Ascending aorta (tissue), 2 donors: ENCODE data around the gene RPS28. TPM values are rescaled to one million over a fixed set of nuclear protein-coding genes. Genes with fewer than 3 reads are reported as not detected.

Experiments
- DNase-seq, 2 donors: peaks; one replicate each; pipeline ENCODE4 v3.0.0-alpha.2; 2019; ENCODE audit warnings: low spot score in 2 of 2
- H3K27ac ChIP-seq, 2 donors: fragments of 200-600 bp; sonication (generic); one replicate each; pipeline ENCODE4 v1.5.1; 2016 to 2017; ENCODE audit warnings: mild to moderate bottlenecking in 1 of 2
- H3K27me3 ChIP-seq: fragments of 200-600 bp; sonication (generic); one replicate; pipeline ENCODE4 v1.5.1; 2017
- H3K36me3 ChIP-seq, 2 donors: fragments of 200-600 bp; sonication (generic); one replicate each; pipeline ENCODE4 v1.5.1; 2016
- H3K4me1 ChIP-seq, 2 donors: fragments of 200-600 bp; sonication (generic); one replicate each; pipeline ENCODE4 v1.5.1; 2016 to 2017; ENCODE audit warnings: mild to moderate bottlenecking in 1 of 2
- H3K4me3 ChIP-seq, 2 donors: fragments of 200-600 bp; sonication (generic); one replicate each; pipeline ENCODE4 v1.5.1; 2016 to 2017; ENCODE audit warnings: mild to moderate bottlenecking in 1 of 2
- H3K9me3 ChIP-seq, 2 donors: fragments of 200-600 bp; sonication (generic); one replicate each; pipeline ENCODE4 v1.5.1; 2016
- intact Hi-C: fragments of 100-400 bp; cut with DNase I; formaldehyde crosslinking; loops from one replicate; pipeline ENCODE4 v1.15.1; 2023
- total RNA-seq: library from RNA; depleted of rRNA; stranded (reverse); fragments of >200 nt; gene quantifications from one replicate; pipeline ENCODE4 v1.1.0, GENCODE V29; 2016
- TF ChIP-seq, protein P1 (sequence below), 3 experiments: fragments of 200-600 bp in 2 of 3; fragments of 450-650 bp in 1 of 3; sonication (generic) in 2 of 3; IDR thresholded peaks; one replicate each; pipeline ENCODE4 v1.5.1; 2016 to 2019; ENCODE audit warnings: antibody characterized with exemption in 3 of 3, mild to moderate bottlenecking in 1 of 3, moderate library complexity in 1 of 3

Gene RPS28
- total RNA-seq, 1 donor from 2014 or later, result 393 TPM

DNA sequence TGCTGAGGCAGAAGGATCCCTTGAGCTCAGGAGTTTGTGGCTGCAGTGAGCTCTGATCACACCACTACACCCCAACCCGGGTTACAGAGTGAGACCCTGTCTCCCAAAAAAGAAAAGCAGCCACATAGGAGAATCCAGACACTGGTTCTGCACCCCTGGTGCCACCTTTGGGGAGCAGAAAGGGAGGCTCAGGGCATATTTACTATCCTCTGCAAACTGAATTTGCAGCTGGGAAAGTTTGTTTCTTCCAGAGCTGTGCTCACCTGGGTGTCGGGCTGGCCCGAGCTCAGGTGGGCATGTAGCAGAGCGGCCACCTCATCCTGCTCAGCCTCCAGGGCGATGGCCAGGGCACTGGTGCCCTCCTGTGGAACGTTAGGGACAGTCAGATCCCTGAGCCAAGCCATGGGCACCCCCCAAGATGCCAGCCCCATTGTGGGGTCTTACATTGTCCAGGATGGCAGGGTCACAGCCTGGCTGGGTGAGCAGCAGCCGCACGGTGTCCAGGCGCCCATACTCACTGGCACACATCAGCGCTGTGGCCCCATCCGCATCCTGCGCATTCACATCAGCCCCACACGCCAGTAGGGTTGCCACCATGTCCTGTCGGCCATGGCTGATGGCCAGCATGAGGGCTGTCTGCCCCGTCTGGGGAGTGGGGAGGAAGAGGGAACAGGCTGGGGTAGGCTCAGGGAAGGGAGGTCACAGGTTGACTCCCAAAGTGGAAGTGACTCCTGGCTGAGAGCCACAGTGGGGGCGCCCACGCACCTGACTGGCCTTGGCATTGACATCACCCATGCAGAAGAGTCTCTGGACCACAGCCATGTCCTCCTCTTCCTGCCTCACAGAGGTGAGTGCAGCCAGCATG lies 3.1 kb downstream of the RPS28 start:
- TF ChIP-seq, protein P1, sequence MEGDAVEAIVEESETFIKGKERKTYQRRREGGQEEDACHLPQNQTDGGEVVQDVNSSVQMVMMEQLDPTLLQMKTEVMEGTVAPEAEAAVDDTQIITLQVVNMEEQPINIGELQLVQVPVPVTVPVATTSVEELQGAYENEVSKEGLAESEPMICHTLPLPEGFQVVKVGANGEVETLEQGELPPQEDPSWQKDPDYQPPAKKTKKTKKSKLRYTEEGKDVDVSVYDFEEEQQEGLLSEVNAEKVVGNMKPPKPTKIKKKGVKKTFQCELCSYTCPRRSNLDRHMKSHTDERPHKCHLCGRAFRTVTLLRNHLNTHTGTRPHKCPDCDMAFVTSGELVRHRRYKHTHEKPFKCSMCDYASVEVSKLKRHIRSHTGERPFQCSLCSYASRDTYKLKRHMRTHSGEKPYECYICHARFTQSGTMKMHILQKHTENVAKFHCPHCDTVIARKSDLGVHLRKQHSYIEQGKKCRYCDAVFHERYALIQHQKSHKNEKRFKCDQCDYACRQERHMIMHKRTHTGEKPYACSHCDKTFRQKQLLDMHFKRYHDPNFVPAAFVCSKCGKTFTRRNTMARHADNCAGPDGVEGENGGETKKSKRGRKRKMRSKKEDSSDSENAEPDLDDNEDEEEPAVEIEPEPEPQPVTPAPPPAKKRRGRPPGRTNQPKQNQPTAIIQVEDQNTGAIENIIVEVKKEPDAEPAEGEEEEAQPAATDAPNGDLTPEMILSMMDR (IDR thresholded peaks at IDR 0.05), result no peak
- Histone ChIP-seq H3K27ac (no peak overlapping the region), H3K4me1 (peaks cover 12 to 22% of the 10 kb centered on the region in 2 donors), H3K9me3 (no peaks in the 10 kb centered on the region), H3K27me3 (no peaks in the 10 kb centered on the region), H3K36me3 (peaks cover 18 to 22% of the 10 kb centered on the region in 2 donors), H3K4me3 (no peak overlapping the region)
- intact Hi-C loops, result loop anchor here (10.0 kb wide), 1 partner anchor 320 kb away; the partner anchor contains the start of gene ELAVL1
- DNase-seq, result no peak

DNA sequence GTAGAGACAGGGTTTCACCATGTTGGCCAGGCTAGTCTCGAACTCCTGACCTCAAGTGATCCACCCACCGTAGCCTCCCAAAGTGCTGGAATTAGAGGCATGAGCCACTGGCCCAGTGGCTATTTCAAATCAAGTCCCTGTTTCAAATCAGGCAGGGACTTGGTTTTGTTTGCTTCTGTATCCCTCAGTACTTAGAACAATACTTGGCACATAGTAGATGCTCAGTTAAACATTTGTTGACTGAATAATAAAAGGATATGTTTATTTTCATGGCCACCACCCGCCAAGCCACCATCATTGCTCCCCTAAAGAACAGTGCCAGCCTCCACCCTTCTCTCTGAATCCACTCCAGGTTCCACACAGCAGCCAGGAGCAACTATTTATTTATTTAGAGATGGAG lies 4.2 kb downstream of the RPS28 start:
- no peaks in the 10 kb centered on the region for H3K9me3 ChIP-seq
- peaks cover 8 to 14% of the 10 kb centered on the region in 2 donors for H3K4me1 ChIP-seq
- TF ChIP-seq, protein P1 (IDR thresholded peaks at IDR 0.05), result no peak
- H3K4me3 ChIP-seq, result no peak overlapping the region
- intact Hi-C loops, result loop anchor here (10.0 kb wide), 1 partner anchor 321 kb away; the partner anchor contains the start of gene ELAVL1
- no peaks in the 10 kb centered on the region for H3K27me3 ChIP-seq
- DNase-seq, result no peak
- no peak overlapping the region for H3K27ac ChIP-seq
- H3K36me3 ChIP-seq, result peaks cover 18 to 22% of the 10 kb centered on the region in 2 donors

DNA sequence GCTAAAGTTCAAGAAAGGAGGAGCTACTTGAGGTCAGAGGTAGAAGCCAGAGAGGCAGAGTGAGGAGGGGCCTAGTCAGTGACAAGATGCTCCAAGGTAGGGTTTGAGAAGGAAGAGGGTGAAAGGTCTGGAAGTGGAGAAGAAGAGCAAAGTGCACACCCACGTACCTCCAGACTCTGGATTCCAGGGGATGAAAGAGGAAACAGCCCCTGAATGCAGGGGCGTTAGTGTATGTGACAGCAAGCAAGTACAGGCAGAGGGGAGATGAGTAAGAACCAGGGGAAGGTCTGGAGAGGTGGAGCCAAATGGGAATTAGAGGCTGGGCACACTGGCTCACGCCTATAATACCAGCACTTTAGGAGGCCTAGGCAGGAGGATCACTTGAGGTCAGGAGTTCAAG lies 8.7 kb downstream of the RPS28 start:
- peaks cover 13% of the 10 kb centered on the region for H3K27me3 ChIP-seq
- no peaks in the 10 kb centered on the region for H3K9me3 ChIP-seq

DNA sequence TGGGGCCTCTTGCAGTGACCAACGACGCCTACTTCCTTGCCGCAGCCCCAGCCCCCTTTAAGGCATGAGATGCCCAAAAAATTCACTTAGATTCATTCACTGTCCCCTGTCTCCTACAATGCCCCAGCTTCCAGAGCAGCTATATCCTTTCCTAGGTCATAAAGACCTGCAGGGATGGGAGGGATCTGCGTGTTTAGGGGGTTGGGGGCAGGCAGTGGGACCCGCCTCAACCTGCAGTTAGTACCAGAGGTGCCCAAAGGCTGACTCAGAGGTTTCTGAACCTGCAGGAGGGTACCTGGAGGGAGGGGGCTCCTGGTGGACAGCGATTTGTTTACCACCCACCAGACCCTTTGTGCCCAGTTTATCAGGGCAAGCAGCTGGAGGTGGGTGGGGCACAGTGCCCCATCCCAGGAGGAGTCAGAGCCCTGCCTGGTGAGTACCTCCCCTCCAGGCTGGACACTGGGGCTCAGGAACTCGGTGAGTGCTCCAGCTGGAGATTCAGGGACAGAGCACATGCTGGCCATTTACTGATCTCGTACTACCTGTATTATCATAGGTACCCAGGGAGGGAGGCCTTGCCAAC lies 10.1 kb downstream of the RPS28 start:
- TF ChIP-seq, protein P1 (IDR thresholded peaks at IDR 0.05), result no peak
- peaks cover 0 to 7% of the 10 kb centered on the region in 2 donors for H3K4me1 ChIP-seq
- DNase-seq, result no peak
- peaks cover 17% of the 10 kb centered on the region for H3K27me3 ChIP-seq
- no peak overlapping the region for H3K4me3 ChIP-seq
- intact Hi-C loops, result no loop called here
- no peaks in the 10 kb centered on the region for H3K36me3 ChIP-seq
- no peaks in the 10 kb centered on the region for H3K9me3 ChIP-seq
- H3K27ac ChIP-seq, result no peak overlapping the region

More for the DNA sequence above, 8.7 kb downstream of the RPS28 start:
- peaks cover 0 to 7% of the 10 kb centered on the region in 2 donors for H3K4me1 ChIP-seq
- intact Hi-C loops, result loop anchor here (10.0 kb wide), 1 partner anchor 325 kb away; the partner anchor contains the start of gene ELAVL1
- no peak overlapping the region for H3K4me3 ChIP-seq
- no peak overlapping the region for H3K27ac ChIP-seq
- no peaks in the 10 kb centered on the region for H3K36me3 ChIP-seq
- no peak for DNase-seq
- TF ChIP-seq, protein P1 (IDR thresholded peaks at IDR 0.05), result no peak

DNA sequence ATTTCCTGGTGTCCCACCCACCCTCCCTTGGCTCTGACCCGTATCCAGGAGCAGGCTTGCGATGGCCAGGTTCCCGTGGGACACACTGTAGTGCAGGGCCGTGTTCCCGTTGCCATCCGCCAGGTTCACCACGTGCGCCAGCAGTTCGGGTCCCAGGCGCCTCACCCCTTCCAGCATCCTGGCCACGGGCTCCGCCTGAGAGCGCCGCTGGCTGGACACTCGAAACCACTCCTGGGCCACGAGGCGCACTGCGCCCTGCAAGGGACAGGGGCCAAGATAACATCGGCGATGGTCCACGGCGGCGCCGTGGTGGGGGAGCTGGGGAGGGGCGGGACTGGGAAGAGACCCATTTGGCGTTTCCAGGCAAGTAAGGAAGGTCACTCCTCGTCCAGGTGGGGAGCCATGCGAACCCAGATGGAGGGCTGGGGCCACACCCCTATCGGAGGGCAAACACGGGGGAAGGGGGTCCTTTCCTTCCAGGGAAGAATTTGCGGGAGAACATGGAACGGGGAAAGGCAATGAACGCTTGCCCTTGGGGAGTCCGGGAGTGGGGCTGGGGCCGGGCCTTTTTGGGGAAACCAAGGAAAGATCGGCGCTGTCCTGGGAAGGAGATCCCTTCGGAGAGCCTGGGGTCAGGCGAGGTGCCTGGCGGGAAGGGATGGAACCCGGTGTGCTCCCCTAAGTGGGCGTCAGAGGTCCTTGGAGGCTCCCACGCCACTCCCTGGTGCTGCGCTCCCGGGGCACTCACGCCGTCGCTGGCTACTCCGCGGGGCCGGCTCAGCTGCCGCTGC lies 11.9 kb downstream of the RPS28 start:
- Histone ChIP-seq H3K27ac (no peak overlapping the region), H3K27me3 (peaks cover 17% of the 10 kb centered on the region), H3K9me3 (no peaks in the 10 kb centered on the region), H3K36me3 (no peaks in the 10 kb centered on the region), H3K4me3 (no peak overlapping the region), H3K4me1 (peaks cover 0 to 7% of the 10 kb centered on the region in 2 donors)
- no peak for DNase-seq
- intact Hi-C loops, result no loop called here
- TF ChIP-seq, protein P1 (IDR thresholded peaks at IDR 0.05), result no peak
